Subcutaneous adipose tissue (tissue), 4 donors: ENCODE measurements around the gene CBLL1. TPM values are rescaled to one million over a fixed set of nuclear protein-coding genes. Genes with fewer than 3 reads are reported as not detected.

Experiments
- CTCF ChIP-seq: fragments of 450-650 bp; IDR thresholded peaks from one replicate; pipeline ENCODE4 v1.5.1; 2016; ENCODE audit warnings: low read depth, mild to moderate bottlenecking, control low read depth, antibody characterized with exemption, moderate library complexity
- total RNA-seq, 4 donors: library from RNA; depleted of rRNA; stranded (reverse); fragments of >200 nt; gene quantifications; one replicate each; pipeline ENCODE4 v1.1.0, GENCODE V29; 2016

Gene CBLL1
- total RNA-seq, 4 donors from 2014 or later: 23.0 to 48.9 (median 26.5) TPM

- no peak for TF ChIP-seq CTCF
These were observed 2.1 kb downstream of the CBLL1 start for GRCh38 chr7:107746006-107746405.

GRCh38 chr7:107751113-107751512 is 7.2 kb downstream of the CBLL1 start:
- TF ChIP-seq CTCF: no peak

GRCh38 chr7:107754642-107755041 is 10.7 kb downstream of the CBLL1 start:
- no peak for TF ChIP-seq CTCF

- TF ChIP-seq CTCF: no peak
These were observed 14.7 kb downstream of the CBLL1 start for GRCh38 chr7:107758667-107759066.

GRCh38 chr7:107767391-107767790 is 23.4 kb downstream of the CBLL1 start:
- TF ChIP-seq CTCF: no peak

GRCh38 chr7:107768263-107768662 is 24.3 kb downstream of the CBLL1 start:
- TF ChIP-seq CTCF: no peak

- no peak for TF ChIP-seq CTCF
These were observed 29.1 kb downstream of the CBLL1 start for GRCh38 chr7:107773027-107773426.
